ENCODE measurements around the gene THAP3.

Gene THAP3

DNA sequence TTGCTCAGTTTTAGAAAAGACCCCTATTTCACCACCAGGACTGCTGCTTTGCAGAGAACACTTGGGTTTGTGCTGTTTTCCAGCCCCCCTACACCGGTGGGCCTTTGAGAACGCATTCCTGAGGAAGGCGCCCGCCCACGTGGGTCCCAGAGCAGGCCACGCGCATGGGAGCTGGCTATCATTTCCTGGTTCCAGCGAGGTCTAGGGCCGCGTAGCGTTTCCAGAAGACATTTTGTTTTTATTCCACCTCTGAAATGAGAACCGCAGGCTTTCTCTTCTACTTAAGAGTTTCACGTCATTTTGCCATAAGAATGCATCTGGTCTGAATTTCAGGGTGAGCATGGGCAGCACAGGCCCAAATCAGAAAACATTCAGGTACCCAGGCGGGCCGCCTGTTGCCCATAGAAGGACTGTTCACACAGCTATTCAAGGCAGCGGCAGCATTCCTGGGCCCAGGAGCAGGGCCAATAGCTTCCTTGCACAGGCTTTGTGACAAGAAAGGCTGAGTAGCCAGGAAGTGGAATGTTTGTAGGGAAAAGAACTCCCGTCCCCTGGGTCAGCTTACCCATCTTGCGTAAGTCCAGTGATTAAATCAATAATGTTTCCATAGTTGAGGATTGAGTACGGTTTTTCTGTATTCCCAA, 20.6 kb upstream of the THAP3 start:
- DNase-seq (ENCODE audit: low read depth in 4 of 4, low spot score in 1 of 4): no peak

DNA sequence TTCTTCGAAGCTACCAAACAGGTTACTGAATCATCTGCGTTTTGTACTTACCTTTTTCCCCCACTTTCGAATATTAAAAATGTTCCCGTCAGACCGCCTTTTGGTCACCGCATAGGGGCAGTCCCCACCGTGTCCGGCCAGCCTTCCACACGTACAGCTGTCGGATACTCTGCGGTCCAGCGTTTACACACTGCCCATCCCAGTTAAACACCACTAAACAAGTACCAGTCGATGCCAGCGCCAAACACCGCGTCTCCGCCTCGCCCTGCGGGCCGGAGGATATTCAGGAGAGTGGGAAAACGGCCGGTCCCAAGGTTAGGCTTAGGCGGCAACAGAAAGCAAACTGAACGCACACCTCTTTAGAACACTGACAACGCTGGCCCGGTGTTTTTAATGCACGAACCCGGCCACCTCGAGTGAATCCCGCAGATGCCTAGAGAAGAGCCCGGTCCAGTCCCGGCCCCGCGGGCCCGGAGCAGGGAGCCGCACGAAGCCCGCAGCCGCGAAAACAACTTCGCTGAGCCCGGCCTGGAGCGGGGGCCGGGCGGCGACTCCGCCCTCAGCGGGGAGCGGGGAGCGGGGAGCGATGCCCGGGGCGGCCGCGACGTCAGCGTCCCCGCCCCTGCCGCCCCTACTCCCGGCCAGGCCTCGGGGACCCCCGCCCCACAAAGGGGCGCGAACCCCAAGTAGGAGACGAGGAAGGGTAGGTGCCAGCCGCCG, 11.9 kb upstream of the THAP3 start:
- no peak for DNase-seq (ENCODE audit: low read depth in 4 of 4, low spot score in 1 of 4)

DNA sequence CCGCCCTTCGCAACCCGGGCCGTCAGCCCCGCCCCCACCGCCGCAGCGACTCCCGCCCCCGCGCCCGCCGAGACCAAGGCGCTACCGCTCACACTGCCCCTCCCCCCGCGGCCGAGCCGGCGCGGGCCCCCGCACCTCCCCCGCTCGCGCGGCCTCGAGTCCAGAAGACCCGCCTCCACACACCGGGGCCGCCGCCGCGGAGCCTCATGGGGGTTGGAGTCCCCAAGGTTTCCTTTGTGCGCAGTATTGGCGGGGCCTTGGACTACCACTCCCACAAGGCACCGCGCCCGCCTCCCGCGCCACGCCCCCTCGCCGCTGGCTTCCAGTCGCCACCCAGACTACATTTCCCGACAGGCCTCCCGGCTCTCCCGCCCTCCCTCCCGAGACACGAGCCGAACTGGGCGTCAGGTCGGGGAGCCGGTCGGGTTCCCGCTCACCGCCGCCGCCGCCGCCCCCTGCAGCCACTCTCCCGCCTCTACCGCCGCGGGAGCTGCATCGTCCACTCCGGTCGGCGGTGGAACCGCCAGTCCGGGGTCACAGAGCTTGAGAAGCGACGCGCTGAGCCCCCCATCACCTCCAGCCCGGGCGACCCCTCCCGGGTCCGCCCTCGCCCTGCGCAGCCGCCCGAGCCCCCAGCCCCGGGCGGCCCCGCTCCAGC, 11.2 kb upstream of the THAP3 start, which contains the start of gene PHF13:
Gene PHF13, plus strand, starts transcription at position 371 of the 658 bp plus-strand sequence. CDS start 336 bp downstream, outside the sequence.
- DNase-seq (ENCODE audit: low read depth in 4 of 4, low spot score in 1 of 4): peak; percentile 97 to 100 (median 98)

DNA sequence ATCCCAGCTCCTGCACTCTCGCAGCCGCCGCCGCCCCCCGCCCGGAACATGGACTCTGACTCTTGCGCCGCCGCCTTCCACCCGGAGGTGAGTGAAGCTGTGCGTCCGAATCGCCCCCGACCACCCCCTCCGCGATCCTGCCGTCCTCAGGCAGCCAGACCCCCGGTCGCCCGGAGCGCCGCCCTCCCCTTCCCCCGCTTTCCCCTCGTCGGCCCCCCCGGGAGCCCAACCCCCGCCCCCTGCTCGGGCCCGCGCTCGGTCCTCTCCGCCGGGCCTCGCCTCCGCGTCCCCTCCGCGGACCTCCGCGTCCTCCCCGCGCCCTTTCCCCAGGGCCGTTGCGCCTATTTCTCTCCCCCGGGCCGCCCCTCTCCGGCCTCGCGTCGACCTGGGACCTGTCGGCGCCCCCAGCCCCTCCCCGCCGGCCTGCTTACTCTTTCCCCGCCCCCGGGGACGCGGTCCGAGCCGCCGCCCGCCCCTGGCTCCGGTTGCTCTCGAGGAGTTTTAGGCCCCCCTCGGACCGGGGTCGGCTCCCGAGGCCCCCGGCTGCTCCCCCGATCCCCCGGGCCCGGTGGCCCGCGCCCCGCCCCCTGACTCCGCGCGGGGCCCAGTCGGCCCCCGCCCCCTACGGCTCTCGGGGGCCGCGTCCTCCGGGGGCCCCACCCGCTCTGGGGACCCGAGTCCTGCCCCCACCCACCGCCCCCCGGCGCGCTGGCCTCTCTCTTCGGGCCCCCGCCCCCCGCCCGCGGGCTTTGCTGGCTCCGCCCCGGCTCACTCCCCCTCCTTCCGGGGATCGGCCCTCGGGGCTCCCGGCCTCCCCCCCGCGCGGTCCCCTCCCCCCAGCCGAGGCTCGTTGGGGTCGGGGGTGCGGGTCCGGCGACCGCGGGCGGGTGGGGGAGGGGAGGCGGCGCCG, 10.4 kb upstream of the THAP3 start:
- DNase-seq (ENCODE audit: low read depth in 4 of 4, low spot score in 1 of 4): no peak

DNA sequence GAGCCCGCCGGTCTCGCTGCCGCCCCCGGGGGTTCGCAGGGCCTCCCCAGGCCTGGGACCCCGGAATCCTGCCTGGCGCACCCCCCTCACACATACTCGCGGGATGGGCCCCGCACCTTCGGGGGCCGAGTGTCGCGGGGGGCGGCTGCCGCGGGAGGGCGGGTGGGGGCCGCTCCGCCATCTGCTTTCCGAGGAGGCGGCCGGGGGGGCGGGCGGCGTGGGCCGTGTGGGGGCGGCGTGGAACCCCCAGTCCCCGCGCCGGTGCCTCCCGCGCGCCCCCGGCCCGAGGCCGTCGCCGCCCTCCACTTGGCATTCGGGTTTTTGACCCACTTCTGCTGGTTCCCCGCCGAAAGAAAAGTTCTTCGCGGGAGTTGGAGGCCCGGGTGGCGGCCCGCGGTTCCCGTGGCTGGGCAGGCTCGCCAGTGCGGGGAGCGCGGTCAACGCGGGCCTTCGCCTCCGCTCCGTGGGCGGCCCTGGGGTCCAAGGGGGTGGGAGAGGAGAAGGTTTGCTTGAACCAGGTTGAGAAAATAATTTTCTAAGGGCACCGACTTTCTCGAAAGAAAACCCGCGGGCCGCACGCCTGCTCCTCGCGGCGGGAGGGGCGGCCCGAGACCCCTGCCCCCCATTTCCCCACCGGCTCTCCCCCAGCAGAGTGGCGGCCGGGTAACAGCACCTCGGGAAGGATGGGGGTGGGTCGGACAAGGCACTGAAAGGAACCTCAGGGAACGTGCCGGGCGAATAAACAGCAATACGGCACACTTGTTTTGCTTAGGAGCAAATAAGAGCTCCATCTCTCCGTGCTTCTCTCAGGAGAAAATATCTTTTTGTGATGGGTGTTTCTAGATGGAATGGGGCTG, 9.5 kb upstream of the THAP3 start:
- DNase-seq (ENCODE audit: low read depth in 4 of 4, low spot score in 1 of 4): no peak

DNA sequence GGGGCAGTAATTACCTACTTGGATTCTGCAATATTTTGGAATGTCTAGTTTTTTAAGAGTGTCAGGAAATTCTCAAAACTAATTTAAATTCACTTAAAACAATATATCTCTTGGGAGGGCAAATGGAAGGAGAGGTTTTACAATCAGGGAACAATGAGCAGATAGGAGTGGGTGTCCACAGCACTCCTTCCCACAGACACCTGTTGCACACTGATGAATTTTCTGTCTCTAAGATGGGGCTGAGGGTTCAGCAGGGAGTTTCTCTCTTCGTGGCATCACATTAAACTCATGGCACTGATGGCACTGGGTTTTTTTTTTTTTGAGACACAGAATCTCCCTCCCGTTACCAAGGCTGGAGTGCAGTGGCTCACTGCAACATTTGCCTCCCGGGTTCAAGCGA, 5.6 kb upstream of the THAP3 start:
- DNase-seq (ENCODE audit: low read depth in 4 of 4, low spot score in 1 of 4): no peak

DNA sequence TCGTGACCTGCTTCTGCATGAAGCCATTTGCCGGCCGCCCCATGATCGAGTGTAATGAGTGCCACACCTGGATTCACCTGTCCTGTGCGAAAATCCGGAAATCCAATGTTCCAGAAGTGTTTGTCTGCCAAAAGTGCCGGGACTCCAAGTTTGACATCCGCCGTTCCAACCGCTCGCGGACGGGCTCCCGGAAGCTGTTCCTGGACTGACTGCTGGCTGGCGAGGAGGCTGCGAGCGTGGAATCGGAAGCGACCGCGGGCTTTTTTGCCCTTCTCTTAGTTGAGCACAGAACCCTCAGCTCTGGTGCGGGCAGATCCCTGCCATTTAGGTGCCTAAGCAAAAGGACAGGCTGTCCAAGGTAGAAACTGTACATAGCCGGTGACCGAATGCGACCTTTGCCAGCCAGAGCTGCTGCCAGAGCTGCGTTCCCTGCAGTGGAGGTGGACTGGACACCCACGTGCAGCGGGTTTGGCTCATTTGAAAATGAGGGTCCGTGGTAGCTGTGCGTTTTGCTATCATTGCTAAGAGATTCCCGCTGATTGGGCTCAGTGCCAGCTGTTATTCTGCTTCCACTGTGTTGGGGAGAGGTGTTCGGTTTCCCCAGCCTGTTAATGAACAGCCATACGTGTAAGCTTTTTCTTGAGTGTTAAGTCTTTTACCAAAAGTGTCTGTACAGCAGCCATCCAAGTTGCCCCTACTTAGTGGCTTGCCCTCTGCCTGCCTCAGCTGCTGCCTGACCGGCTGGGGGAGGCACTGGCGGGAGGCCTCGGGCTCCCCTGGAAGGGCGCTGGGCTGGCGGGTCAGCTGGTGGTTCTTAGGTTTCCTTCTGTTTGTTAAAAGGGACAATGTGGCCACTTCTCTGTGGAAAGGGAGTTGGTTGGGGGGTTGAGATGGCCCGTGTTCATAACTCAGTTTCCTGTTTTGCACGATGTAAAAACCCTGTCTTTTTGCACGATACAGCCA, 3.0 kb upstream of the THAP3 start:
- DNase-seq (ENCODE audit: low read depth in 4 of 4, low spot score in 1 of 4): no peak

DNA sequence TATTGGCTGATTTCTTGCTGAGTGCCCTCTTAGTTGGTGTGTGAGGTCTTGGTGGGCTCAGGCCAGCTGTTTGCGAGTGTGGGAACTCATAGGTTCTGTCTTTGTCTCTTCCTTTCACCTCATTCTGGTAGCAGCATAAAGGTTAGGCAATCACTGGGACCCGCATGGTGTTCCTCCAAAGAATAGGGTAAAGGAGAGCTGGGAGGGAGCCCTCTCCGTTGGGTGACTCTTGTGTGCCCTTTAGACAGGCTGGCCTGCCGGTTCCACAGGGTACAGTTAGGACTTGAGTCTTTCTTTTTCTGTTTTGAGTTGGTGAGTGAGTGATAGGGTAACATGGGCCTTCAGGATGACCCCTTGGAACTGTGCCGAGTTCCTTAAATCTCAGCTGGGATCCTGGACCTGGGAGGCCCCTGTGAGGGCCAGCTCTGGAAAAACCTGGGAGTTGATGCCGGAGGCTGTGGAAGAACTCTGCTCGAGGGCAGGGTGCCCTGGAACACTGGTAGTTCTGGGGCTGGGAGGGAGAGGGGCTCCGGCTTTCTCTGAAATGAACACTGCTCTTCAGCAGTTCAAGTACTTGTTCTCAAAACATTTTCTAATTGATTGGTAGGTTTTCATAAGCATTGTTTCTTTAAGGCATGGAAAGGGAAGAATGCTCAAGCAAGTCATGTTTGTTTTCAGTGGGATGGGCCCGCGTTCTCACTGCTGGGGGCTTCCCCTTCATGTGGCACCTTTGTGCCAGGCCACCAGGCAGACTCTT, 2.1 kb upstream of the THAP3 start:
- no peak for DNase-seq (ENCODE audit: low read depth in 4 of 4, low spot score in 1 of 4)

DNA sequence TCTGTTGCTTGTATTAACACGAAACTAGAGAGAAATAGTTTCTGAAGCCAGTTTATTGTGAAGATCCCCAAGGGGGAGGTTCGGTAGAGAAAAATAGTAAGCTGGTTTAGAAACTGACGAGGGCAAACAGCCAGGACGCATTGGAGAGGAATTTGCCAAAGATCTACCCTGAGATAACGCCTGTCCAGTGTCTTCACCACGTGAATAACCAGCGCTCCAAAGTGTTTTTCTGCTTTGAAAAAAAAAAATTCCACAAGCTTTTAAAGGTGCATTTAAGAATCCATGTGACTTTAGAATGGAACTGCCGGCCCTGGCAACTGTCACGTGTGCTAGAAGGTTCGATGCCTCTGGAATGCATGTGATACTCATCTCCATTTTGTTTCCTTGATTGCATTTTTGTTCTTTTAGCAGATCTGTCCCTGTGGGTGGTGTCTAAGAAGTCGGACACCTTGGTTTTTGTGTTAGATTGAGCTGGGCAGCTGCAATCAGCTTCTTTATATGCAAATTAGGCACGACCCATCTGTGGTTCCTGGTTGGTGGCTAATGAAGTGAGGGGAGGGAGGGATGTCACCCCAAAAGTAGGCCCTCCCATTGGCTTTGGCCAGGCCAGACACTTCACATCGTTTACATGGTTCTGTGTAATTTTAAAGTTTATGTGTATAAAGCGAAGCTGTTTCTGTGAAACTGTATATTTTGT, 1.3 kb upstream of the THAP3 start:
- DNase-seq (ENCODE audit: low read depth in 4 of 4, low spot score in 1 of 4): no peak

DNA sequence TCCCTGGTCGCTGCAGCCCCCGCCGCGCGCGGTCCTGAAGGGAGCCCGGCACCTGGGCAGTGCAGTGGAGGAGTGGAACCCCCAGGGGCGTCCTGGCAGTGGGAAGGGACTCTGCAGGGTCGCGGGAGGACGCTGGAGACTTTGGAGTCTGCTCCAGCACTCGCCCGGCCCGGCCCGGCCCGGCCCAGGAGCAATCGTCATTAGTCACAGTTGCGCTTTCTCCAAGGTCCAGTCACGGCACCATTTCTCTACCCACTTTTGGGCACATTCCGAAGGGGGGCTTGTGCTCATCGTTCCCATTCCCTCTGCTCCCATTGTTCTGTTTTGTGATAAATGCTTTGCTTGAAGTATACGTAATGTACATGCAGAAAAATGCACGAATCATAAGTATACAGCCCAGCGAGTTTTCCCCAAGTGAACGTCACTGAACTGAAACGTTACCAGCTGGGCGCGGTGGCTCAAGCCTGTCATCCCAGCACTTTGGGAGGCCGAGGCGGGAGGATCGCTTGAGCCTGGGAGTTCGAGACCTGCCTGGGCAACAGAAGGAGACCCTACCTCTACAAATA, 999 bp downstream of the THAP3 start:
- DNase-seq (ENCODE audit: low read depth in 4 of 4, low spot score in 1 of 4): no peak

DNA sequence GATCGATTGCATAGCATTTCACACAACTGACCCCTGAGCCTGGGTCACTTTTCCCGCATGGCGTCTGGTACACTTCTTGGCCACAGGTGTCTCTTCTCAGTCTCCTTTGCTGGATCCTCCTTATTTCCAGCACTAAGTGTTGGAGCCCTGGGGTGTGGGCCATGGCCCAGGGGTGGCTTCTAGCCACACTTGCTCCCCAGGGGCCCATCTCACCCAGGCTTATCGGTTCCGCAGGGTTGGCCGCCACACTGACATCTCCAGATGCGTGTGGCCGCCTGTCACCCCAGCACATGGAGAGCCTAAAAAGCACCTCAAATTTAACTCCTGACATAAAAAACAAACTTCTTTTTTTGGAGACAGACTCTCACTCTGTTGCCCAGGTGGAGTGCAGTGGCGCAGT, 2.4 kb downstream of the THAP3 start:
- DNase-seq (ENCODE audit: low read depth in 4 of 4, low spot score in 1 of 4): no peak

DNA sequence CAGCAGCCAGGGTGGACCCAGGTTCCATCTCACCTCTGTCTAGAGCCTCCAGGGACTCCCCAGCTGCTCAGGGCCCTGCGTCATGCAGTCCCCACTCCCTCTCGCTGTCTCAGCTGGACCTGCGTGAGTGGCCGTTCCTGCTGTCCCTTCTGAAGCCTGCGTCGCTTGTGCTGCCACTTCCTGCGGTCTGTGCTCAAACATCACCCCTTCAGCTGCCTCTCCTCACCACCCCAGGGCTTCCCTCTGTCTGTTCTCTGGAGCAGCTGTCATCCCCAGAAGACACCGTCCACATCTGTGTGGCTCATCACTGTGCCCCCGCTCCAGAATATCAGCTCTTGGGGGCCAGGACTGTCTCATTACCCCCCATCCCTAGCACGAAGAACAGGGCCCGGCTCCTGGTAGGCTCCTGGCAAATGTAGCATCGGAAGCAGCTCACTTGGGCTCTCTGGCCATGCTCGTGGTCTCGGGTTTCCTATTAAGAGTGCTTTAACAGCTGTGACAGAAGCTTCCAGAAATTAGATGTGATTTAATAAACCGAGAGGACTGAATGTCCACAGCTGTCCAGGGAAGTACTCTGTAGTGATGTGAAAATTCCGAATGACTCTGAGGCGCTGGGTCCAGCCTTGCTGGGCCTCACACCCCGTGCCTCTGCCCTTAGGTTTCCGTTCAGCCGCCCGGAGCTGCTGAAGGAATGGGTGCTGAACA, 3.3 kb downstream of the THAP3 start:
- no peak for DNase-seq (ENCODE audit: low read depth in 4 of 4, low spot score in 1 of 4)

DNA sequence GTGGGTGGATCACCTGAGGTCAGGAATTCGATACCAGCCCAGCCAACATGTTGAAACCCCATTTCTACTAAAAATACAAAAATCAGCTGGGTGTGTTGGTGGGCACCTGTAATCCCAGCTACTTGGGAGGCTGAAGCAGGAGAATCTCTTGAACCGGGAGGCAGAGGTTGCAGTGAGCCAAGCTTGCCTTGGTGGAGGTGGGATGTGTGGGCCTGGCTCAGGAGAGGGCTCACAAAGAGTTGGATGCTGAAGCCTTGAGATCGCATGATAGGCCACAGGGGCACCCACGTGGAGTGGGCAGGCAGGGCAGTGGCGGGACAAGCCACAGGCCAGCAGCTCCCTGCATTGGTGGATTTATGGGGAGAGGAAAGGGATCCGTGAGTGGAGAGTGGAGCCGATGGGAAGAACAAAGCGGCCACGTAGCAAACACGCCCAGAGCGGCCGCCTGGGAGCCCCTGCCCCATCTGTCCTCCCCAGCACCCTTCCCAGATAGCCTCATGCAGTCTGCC, 4.4 kb downstream of the THAP3 start:
- no peak for DNase-seq (ENCODE audit: low read depth in 4 of 4, low spot score in 1 of 4)

DNA sequence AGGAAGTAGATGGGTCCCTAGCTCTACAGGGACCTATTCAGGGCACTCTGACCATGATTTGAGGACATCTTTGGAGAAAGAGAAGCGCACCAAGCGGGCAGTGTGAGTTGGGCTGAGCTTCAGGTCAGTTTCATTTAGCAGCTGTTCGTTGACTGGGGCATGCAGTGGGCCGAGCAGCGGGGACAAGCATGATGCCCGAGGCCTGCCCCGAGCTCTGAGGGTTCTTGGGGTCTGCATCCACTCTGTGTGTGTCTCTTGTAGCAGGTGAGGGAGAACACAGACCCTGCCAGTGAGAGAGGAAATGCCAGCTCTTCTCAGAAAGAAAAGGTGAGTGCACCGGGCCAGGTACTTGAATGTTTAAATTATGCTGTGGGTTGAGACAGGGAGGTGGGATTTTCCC, 5.4 kb downstream of the THAP3 start:
- no peak for DNase-seq (ENCODE audit: low read depth in 4 of 4, low spot score in 1 of 4)

DNA sequence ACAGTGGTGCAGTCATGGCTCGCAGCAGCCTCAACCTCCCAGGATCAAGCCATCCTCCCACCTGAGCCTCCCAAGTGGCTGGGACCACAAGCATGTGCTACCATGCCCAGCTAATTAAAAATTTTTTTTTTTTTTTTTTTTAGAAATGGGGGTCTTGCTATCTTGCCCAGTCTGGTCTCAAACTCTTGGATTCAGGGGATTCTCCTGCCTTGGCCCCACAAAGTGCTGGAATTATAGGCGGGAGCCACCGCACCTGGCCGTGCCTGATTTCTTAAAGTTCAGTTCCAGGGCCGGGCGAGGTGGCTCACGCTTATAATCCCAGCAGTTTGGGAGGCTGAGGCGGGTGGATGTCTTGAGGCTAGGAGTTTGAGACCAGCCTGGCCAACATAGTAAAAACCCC, 6.4 kb downstream of the THAP3 start:
- no peak for DNase-seq (ENCODE audit: low read depth in 4 of 4, low spot score in 1 of 4)

DNA sequence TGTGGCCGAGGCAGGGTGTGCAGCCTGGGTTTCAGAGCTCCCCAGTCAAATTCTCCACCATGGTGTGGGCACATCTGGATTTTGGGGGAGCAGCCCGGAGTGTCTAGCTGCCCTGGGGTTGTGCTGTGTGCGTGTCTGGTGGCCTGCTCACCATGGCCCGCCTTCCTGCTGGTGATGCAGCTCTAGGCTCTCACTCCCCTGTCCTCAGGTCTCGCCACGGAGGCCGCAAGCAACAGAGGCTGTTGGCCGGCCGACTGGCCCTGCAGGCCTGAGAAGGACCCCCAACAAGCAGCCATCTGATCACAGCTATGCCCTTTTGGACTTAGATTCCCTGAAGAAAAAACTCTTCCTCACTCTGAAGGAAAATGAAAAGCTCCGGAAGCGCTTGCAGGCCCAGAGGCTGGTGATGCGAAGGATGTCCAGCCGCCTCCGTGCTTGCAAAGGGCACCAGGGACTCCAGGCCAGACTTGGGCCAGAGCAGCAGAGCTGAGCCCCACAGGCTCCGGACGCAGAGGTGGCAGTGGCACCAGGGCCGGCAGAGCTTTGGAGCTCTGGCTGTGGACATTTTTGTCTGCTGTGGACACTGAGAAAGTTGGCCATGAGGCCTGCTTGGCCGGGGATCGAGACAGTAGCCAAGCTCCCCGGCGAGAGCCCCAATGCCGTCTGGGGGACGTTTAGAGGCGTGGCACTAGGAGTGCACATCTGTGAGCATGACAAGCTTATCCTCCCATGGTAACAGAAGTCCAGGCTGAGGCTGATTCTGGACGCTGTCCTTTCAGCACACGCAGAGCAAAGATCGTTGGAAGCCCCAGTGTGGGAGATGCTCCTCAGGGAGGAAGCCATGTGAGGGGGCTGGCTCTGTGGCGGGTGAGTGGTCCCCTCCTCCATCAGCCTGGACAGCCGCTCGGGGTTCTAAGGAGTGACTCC, 8.2 kb downstream of the THAP3 start:
- no peak for DNase-seq (ENCODE audit: low read depth in 4 of 4, low spot score in 1 of 4)
